Measurements from ENCODE around the gene NMNAT3.

NMNAT3 gene

GRCh38 chr3:139677388-139678155 lies at the start of gene NMNAT3:
Gene NMNAT3, minus strand, starts transcription at chr3:139677972. Its CDS starts 50,248 bp downstream, at chr3:139627724.
- peak; percentile 84 for DNase-seq

- DNase-seq, result no peak
These were observed 43.6 kb upstream of the NMNAT3 start for GRCh38 chr3:139721370-139721769.

- no peak for DNase-seq
These were observed 40.6 kb upstream of the NMNAT3 start for GRCh38 chr3:139718415-139718814.

- DNase-seq, result no peak
These were observed 39.2 kb upstream of the NMNAT3 start for GRCh38 chr3:139716908-139717485.

GRCh38 chr3:139715743-139716360 lies 38.1 kb upstream of the NMNAT3 start:
- no peak for DNase-seq

- no peak for DNase-seq
These were observed 37.4 kb upstream of the NMNAT3 start for GRCh38 chr3:139715166-139715565.

- DNase-seq, result no peak
These were observed 32.4 kb upstream of the NMNAT3 start for GRCh38 chr3:139710212-139710611.

- no peak for DNase-seq
These were observed 27.9 kb upstream of the NMNAT3 start for GRCh38 chr3:139705631-139706030.

GRCh38 chr3:139696314-139696604 lies 18.5 kb upstream of the NMNAT3 start:
- no peak for DNase-seq

- no peak for DNase-seq
These were observed 17.9 kb upstream of the NMNAT3 start for GRCh38 chr3:139695426-139696313.

- DNase-seq, result no peak
These were observed 17.2 kb upstream of the NMNAT3 start for GRCh38 chr3:139695007-139695406.

- no peak for DNase-seq
These were observed 16.8 kb upstream of the NMNAT3 start for GRCh38 chr3:139694542-139694941.

GRCh38 chr3:139691619-139692018 lies 13.8 kb upstream of the NMNAT3 start:
- no peak for DNase-seq

GRCh38 chr3:139689708-139690228 lies 12.0 kb upstream of the NMNAT3 start:
- DNase-seq, result no peak

- no peak for DNase-seq
These were observed 11.3 kb upstream of the NMNAT3 start for GRCh38 chr3:139689122-139689521.

GRCh38 chr3:139687431-139687830 lies 9.7 kb upstream of the NMNAT3 start:
- no peak for DNase-seq

- no peak for DNase-seq
These were observed 8.9 kb upstream of the NMNAT3 start for GRCh38 chr3:139686624-139687023.

- no peak for DNase-seq
These were observed 8.4 kb upstream of the NMNAT3 start for GRCh38 chr3:139686206-139686605.

GRCh38 chr3:139679220-139679775 lies 1.5 kb upstream of the NMNAT3 start:
- no peak for DNase-seq

- no peak for DNase-seq
These were observed 962 bp downstream of the NMNAT3 start for GRCh38 chr3:139676632-139677387.

GRCh38 chr3:139676108-139676507 lies 1.7 kb downstream of the NMNAT3 start:
- no peak for DNase-seq

- DNase-seq, result no peak
These were observed 2.4 kb downstream of the NMNAT3 start for GRCh38 chr3:139675327-139675726.

All from right forelimb (tissue), 1 donor.